HG02885 (cell line): ENCODE results near the gene CCNYL1.
"Not testable (repeated sequence)": the region's sequence is repeated elsewhere in the genome, so short reads cannot be mapped to it uniquely, and the experiment has no call there.

Experiments used
- ATAC-seq: cut with Tn5 transposase; IDR thresholded peaks from one replicate; pipeline ENCODE4 v1.9.1; 2021; ENCODE audit warnings: mild to moderate bottlenecking; ENCODE audit not compliant: unreplicated experiment, poor library complexity

The CCNYL1 gene

DNA sequence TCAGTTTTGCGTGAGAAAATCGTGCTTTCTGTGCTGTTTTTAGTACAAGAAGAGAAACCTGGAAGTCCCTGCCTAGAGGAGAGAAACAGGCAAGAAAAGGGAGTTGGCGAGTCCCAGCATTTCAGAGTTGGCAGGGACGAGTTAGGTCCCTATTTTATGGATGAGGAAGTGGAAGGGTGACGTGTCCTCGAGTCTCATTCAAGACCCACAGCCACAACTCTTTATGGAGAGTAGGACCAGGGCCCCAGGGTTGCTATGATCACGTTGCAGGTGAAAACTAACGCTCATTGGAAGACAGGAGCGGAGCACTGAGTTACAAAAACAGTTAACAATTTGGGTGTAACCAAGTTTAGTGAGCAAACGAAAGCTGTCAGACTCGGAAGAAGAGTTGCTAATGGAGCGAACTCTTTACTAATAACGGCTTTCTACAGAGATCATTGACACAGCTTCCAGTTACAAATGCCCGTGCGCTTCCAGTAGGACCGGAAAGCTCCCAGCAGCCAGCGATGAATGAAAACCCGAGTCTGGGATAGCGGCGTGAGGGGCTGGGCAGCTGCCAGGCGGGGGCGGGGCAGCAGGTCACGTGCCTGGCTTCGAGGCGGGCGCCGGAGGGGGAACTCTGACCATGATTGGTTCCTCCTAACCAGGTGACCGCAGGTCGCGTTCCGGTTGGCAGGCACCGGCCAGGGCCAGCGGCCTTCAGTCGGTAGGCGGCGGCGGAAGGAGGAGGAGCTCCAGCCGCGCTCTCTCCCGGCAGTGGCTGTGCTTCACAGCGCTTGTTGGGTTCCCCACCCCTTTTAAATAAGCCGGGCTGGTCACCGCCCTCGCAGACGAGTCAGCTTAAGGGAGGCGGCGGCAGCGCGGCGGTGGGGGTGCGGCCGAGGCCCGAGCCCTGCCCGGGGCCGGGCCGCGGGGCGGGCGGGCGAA is at the start of gene CCNYL1:
TSS of gene CCNYL1 (plus strand) at position 827 of the 927 bp plus-strand sequence. CDS start 257 bp downstream, outside the sequence.
- ATAC-seq, result peak; percentile 97

- peak; percentile 86 for ATAC-seq
Observed at GRCh38 chr2:207662203-207662602, 49.2 kb upstream of the CCNYL1 start.

DNA sequence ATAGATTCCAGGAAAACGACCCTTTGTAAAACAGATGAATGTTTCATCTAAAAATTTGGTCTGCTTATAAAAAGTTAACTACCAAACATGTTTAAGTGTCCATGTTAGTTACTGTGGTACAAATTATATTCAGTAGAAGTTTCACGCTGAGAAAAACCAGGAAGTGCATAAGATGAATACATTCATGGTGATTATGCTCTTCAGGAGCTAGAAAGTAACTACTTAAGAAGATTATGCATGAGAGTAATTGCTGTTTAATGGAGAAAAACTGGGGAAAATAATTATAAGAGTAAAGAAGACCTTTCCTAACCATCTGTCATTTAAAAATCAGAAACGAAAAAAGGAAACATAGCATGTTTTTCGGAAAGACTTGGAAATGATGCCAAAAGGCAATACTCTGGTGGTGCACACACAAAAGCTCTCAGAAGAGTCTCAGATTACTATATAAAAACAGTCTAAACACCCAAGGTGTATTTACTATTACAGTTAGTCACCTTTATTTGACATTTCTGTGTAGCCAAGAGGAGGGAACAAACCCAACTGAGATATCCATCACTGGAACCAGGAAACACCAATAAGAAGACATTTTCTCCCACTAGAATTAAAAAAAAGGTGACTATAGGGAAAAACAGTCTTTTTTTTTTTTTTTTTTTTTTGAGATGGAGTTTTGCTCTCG is 47.4 kb upstream of the CCNYL1 start:
- no peak for ATAC-seq

DNA sequence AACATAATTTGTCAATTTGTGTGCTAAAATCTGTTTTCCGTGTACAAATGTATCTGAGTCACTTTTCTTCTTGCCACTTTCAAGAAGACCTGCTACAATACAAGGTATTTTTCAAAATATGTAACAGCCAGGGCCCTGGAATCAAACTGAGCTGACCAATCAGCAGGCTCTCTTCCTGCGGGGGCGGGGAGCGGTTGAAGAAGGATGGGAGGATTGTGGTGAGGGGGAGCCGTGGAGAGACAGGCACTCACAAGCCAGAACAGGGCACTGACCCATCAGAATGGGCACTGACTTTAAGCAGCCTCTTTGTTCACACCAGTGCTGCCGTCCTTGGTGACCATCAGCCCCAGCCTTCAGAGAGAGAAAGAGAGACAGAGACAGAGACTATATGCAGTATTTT is 40.6 kb upstream of the CCNYL1 start:
- no peak for ATAC-seq

GRCh38 chr2:207673431-207673830 is 38.0 kb upstream of the CCNYL1 start:
- ATAC-seq, result no peak

- ATAC-seq, result no peak
Observed at GRCh38 chr2:207674266-207674774, 37.1 kb upstream of the CCNYL1 start.

- no peak for ATAC-seq
Observed at GRCh38 chr2:207674826-207675225, 36.6 kb upstream of the CCNYL1 start.

DNA sequence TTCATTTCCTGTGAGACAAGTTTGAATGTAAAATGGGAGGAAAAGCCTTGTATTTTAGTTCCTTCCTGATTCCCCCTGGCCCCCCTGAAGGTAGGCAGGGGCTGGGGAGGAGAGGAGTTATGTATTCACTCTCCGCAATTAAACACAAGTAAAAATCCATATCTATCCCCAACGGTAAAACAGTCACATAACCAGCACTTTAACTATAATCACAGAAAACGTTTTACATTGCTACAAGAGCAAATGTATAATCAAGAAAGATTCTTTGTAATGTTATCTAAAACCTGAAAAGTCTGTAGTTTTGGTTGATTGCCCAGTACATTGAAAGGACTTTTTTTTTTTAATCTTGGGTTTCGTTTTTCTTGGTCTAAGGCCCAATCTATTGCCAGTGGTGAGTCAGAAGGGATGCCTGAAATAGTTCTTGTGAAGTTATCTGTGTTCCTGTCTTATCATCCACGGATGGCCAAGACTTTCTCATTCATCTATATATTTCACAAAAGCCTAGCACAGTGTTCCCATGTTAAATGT is 34.5 kb upstream of the CCNYL1 start:
- no peak for ATAC-seq

GRCh38 chr2:207681431-207681830 is 30.0 kb upstream of the CCNYL1 start:
- no peak for ATAC-seq

- ATAC-seq, result no peak
Observed at GRCh38 chr2:207682557-207682956, 28.9 kb upstream of the CCNYL1 start.

DNA sequence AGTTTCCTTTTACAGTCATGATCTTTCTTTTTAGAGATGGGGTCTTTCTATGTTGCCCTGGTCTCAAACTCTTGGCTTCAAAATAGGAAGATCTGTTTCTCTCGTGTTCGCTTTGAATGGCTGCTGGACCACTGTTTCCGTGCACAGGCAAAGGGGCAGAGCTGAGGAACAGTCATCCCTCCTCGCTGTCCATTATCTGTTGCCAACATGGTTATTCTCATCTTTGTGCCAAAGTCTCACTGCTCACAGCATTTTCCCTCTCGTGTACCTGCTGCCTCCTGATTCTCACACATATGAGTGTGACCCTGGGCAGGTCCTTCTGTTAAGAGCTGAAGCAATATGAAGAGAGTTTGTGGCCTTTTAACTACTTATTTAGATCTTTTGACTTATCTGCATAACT is 28.0 kb upstream of the CCNYL1 start:
- no peak for ATAC-seq

DNA sequence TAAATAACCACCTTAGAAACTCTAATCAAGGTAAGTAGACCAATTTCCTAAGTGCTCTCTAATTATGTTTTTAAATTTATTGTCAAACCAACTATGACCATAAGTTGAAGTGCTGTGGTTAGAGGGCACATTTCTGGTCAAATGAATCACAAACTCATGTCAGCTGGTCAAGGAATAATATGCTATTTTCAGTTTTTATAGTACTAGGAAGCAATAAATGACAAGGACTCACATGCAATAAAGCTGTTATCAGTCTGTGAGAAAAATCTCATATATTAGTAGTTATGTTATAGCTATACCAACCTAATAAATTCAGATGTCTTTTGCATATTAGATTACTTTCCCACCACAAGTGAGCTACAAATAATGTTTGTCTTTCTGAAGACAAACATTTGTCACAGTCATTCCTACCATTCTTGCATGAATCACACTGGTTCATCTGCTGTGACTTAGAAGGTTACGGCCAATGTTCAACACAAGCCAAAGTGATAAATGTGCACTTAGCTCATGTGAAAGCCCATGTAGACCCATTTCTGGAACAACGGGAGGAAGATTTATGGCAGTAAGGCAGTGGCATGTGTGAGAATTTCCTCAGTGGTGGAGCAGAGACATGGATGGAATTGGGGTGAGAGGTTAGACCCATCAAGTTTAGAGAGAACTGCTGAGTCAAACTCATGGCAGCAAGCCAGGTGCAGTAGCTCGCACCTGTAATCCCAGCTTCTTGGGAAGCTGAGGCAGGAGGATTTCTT is 27.4 kb upstream of the CCNYL1 start:
- ATAC-seq, result no peak

GRCh38 chr2:207686812-207687211 is 24.6 kb upstream of the CCNYL1 start:
- ATAC-seq, result no peak

DNA sequence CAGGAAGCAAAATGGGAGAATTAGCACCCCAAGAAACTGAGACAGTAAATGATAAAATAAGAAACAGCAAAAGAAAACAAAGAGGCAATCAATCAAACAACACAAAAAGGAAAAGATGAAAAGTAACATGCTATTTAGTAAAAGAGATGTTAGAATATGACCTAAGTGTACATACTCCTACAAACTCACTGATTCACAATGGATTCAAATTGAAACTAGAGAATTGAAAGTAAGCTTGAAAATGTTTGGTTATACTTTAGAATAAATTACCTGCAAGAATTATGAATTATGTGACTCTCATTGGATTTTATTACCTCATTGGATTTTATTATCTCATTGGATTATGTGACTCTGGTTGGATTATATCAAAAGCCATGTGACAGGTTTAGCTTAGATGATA is 22.8 kb upstream of the CCNYL1 start:
- ATAC-seq, result no peak

DNA sequence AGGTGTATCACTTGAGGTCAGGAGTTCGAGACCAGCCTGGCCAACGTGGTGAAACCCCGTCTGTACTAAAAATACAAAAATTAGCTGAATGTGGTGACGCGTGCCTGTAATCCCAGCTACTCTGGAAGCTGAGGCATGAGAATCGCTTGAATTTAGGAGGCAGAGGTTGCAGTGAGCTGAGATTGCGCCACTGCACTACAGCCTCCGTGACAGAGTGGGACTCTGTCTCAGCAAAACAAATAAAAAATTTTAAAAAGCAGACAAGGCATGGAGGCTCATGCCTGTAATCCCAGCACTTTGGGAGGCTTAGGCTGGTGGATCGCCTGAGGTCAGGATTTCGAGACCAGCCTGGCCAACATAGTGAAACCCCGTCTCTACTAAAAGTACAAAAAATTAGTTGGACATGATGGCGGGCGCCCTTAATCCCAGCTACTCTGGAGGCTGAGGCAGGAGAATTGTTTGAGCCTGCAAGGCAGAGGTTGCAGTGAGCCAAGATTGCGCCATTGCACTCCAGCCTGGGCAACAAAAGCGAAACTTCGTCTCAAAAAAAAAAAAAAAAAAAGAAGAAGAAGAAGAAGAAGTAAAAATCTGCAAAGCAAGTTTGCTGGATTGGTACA is 20.5 kb upstream of the CCNYL1 start:
- ATAC-seq, result not testable (repeated sequence)

DNA sequence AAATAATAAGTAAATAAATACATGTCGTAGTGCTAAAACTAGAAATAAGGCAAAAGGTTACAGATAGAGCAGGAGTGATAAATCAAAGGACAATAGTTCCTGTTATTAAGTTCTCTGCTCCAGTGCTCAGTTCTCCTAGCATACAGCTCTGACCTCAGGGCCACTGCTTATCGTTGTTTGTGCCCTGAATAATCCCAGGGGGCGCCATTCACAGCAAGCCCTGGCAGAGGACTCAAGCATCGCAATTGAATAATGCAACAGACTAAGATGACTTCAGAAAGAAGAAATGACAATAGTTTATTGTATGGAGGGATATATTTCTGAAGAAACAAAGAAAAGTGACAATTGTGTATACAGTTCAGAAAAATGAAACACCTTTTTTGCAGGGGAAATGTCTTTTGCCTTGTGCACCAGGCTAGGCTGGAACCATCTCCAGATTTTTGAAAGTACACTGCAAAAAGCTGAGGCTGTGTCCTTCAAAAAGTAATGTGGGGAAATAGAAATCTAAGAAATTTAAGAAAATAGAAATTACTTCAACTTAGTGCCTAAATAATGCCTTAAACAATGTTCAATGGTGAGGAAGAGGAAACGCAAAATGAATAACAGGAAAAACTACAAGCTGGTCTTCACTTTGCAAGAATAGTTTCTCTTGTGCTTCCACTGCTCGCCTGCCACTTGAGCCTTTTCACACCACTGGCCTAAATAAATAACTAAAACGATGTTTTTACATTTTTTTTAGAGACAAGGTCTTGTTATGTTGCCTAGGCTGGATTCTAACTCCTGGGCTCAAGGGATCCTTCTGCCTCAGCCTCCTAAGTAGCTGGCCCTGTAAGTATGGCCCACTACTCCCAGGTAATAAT is 19.0 kb upstream of the CCNYL1 start:
- ATAC-seq, result peak; percentile 53

DNA sequence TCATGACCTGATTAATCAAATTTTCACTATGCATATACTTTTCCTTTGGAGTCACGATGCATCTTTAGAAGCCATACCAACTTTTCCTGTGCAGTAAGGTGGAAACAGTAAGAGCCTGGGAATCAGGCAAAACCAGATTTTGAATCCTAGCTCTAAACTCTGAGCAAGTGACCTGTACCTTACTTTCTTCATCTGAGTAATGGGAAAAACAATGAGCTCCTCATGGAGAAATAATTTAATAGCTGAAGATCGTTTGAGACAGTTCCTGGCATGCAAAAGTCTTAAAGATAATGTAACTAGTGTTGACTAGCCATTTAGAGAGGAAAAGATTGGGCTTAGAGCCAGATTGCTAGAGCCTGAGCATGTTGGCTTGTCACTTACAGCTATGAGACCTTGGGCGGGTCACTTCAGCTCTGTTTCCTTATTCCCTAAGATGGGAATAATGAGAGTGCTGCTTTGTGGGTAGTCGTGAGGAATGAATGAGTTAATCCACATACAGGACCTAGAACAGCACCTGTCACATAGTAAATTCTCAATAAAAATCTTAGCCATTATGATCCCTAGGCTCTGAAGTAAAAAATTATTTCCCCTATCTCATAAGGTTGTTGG is 17.7 kb upstream of the CCNYL1 start:
- no peak for ATAC-seq

DNA sequence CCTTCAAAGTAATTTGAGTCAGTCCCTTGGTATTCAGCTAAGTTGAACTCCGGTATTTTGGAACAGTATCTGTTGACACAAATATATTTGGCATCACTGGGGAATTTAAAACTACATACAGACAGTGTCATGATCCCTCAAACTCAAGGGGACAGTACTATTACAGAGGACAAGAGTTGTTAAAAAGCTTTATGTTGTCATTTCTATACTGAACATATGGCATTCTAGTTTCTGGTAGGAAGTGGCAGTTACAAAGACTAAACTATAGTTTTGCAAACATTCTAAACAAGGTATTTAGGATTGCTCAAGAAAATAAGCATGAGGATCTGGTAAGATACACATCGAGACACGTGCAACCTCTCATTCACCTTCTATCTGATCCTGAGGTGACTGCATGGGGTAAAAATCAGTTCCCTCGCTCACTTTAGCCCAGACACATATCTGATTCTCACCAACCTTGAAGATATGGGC is 16.6 kb upstream of the CCNYL1 start:
- ATAC-seq, result peak; percentile 58
